Testis (tissue), 2 donors: ENCODE results near the gene MYG1.

Source experiments
- CTCF ChIP-seq, 3 experiments: fragments of 450-650 bp in 2 of 3; fragments of 200-600 bp in 1 of 3; sonication (generic) in 1 of 3; IDR thresholded peaks; one replicate each; pipeline ENCODE4 v1.5.1; 2016 to 2019; ENCODE audit warnings: antibody characterized with exemption in 3 of 3, mild to moderate bottlenecking in 2 of 3, moderate library complexity in 1 of 3
- POLR2A ChIP-seq: fragments of 450-650 bp; IDR thresholded peaks from one replicate; pipeline ENCODE4 v1.6.1; 2017; ENCODE audit warnings: antibody characterized with exemption, mild to moderate bottlenecking, moderate library complexity

DNA sequence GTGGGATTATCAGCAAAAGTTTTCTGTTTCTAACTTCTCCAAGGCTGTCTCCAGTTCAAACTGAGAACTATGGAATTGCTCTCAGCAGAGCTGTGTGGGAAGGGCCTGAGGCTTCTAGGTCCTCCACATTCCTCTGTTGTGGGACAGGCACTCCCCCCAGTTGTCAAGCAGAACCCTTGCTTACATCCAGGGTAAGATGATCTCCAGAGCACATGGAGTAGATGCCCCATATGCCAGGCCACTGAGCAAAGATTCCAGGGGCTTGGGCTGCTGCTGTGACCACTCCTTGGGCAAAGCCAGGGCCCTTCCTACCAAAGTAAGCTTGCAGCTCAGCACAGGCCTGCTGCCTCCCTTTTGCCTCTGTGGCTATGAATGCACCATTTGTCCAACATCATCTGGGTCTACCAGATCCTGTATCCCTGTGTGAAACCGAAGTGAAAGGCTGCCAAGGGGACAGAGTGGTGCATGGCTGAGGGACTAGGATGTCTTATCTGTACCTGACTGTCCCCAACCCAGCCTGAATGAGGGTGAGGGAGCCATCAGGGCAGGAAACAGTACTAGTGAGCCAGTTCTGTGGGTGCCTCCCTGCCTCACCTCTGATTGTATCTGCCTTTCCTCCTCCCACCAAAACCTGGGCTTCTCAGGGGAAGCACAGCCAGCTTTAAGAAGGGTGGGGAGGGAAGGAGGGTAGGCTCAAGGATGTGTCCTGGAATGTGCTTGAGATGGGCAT is 44.5 kb upstream of the MYG1 start:
- TF ChIP-seq CTCF (IDR thresholded peaks at IDR 0.05) (no peak), POLR2A (no peak)
